WTC11 (cell line): ENCODE results near the gene NEK11.

Experiments used
- CTCF ChIP-seq: fragments of 200-600 bp; IDR thresholded peaks from 2 replicates; pipeline ENCODE4 v1.8.0; 2022; ENCODE audit warnings: antibody characterized with exemption
- ZBTB21 ChIP-seq: sonication (generic); formaldehyde crosslinking; IDR thresholded peaks from 2 replicates; pipeline ENCODE4 v1.8.1; 2023; ENCODE audit warnings: mild to moderate bottlenecking, missing genetic modification reagents, borderline replicate concordance

GRCh38 chr3:131026321-131027151, at the start of gene NEK11, which contains the start of gene ASTE1:
- TF ChIP-seq ZBTB21 (CRISPR knock-in tag), result 0 out of 2 replicates have a peak, but pooled peaks have one; percentile 55
- TF ChIP-seq CTCF, result no peak
